HL-60/S4 treated with phorbol 12-myristate 13-acetate at 8.2 ng/mL for 4 days and 3 days (cell line): ENCODE data around the gene CPA3.

Source experiments
- in situ Hi-C: fragments of 300-500 bp; cut with MboI; formaldehyde crosslinking; loops from 2 replicates; pipeline ENCODE4 v1.15.0; 2022; ENCODE audit warnings: low sequenced_read_pairs

The CPA3 gene

DNA sequence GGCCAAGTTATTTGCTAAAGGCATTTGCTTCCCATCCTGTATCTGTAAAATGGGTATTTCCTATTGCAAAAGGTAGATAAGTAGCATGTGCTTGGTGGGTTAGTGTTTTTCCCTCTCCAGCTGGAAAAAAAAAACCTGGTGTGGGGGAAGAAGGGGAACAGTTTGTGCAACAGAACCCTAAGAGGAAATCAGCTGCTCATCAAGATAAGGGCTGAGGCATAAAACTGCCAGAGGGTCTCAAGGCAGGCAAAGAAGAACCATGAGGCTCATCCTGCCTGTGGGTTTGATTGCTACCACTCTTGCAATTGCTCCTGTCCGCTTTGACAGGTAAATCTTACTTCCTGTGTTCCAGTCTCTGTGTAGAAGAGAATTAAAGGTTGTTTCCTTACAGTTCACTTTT is at the start of gene CPA3:
CPA3 (plus strand) TSS at position 248 of the 400 bp plus-strand sequence; CDS start at position 260, 12 bp downstream.
- in situ Hi-C loops, result no loop called here

- in situ Hi-C loops, result no loop called here
Observed at GRCh38 chr3:148815316-148816110, 49.6 kb upstream of the CPA3 start.

- in situ Hi-C loops, result no loop called here
Observed at GRCh38 chr3:148816427-148816826, 48.7 kb upstream of the CPA3 start.

DNA sequence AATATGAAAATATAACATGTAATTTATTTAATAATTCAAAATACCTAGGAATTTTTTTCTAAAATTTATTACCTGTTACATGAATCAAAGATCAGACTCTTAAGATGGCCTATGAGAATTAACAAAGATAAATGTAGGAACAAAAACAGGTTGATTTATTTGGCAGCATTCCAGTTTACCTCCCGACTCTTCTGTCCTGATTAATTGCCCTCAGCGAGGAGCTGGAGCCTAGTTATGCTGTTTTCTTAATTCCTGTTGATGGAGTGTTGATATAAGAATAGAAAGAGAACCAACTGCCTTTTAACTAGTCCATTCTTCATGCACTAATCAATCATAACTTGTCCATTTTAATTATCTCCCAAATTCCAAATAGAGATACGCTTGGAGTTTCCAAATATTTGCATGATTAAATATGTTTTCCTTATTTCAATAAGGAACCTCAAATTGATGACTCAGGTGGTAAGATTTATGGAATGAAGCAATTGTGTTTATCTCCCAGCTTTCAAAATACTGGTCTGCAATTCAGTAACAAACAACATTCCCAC is 48.0 kb upstream of the CPA3 start:
- in situ Hi-C loops, result no loop called here

GRCh38 chr3:148820361-148821245 is 44.5 kb upstream of the CPA3 start:
- in situ Hi-C loops, result no loop called here

DNA sequence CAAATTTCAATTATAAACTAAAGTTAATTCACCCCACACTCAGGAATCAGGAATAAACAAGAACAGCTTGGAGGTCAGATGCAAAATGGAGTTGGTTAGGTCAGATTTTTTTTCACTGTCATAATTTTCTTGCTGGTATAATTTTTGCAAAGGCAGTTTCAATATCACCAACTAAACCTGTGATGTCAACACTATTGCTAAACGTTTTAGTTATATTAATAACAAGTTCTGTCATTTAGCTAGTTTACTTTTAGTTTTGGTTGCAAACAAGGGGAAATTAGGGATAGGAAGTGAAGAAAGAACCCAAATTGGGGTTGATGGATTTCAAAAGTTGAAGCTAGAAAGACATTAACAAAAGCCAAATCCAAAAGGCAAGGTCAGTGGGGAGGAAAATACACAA is 42.1 kb upstream of the CPA3 start:
- in situ Hi-C loops, result no loop called here

- in situ Hi-C loops, result no loop called here
Observed at GRCh38 chr3:148825476-148825875, 39.6 kb upstream of the CPA3 start.

- in situ Hi-C loops, result no loop called here
Observed at GRCh38 chr3:148827585-148827984, 37.5 kb upstream of the CPA3 start, which contains the start of gene CPB1. TSS of gene CPB1 (plus strand) at chr3:148827811. CDS start at chr3:148827824, 13 bp downstream.

DNA sequence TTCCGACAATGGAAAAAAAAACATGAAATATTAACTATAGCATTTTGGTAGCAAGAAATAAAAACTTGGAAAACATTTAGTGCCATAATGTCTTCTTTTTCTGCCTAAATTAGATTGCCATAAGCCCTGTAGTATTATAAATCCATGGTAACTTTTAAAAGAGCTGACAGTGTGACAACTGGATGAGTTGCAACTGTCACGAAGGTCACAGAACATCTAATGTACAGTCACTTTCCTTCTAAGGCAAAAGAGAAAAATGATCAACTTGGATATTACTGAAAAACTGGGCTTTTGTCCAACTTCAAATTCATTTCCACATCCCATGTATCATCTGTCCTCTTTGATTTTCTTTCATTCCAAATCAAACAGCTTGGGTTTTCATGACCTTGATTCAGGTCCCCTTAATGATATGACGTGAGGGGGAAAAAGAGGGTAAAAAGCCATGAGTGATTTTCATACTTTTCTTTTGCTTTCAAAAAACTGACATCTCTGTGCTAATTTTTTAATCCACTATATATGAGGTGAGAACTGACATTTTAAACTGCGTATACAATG is 36.9 kb upstream of the CPA3 start:
- in situ Hi-C loops, result no loop called here

DNA sequence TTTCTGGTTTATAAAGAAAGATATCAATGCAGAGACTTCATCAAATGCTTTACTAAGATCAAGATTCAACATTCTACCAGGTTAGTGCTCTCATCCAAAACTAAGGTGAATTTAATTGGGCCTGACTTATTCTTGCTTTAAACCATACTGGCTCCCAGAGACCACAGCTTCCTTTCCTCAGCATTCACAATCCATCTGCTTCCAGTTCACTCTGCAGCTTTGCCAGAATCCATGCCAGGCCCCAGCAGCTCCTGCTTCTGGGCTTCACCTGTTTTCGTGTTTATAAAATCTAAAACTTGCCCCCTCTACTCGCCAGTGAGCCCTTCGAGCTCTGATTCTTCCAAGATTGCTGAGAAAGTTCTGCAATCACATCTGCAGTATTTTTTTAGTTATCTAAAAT is 35.2 kb upstream of the CPA3 start:
- in situ Hi-C loops, result no loop called here

- in situ Hi-C loops, result no loop called here
Observed at GRCh38 chr3:148833223-148833622, 31.9 kb upstream of the CPA3 start.

DNA sequence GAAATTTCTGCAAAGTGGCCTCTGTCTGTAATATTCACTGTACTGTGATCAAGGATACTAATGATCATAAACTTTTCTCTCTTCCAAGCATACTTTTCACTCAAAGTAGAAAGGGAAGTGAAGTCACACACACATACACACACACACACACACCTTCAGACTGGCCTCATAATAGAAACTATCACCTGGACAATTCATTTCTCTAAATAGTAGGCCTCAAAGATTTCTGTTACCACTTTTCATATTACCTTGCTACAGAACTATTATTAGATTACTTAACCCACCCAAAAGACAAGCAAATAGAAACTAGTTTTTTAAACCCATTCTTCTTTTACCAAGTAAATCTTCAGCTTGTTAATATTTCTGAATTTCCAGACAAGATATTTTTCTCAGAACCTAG is 25.3 kb upstream of the CPA3 start:
- in situ Hi-C loops, result no loop called here

DNA sequence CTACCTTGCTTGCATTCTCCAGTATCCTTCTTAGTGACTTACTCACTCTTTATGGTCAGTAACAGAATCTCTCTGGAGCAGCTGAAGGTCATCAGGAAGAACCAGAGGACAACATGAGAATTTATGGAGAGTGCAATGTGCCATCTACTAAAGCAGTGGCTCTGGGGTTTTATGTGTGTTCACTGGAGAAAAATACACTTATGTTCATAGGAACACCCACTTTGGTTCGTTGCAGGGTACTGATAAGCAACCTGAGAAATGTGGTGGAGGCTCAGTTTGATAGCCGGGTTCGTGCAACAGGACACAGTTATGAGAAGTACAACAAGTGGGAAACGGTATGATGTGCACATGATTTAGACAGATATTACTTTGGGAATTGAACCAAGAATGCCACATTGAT is 24.6 kb upstream of the CPA3 start:
- in situ Hi-C loops, result no loop called here

- in situ Hi-C loops, result no loop called here
Observed at GRCh38 chr3:148845756-148846395, 19.2 kb upstream of the CPA3 start.

- in situ Hi-C loops, result no loop called here
Observed at GRCh38 chr3:148847351-148847750, 17.7 kb upstream of the CPA3 start.

DNA sequence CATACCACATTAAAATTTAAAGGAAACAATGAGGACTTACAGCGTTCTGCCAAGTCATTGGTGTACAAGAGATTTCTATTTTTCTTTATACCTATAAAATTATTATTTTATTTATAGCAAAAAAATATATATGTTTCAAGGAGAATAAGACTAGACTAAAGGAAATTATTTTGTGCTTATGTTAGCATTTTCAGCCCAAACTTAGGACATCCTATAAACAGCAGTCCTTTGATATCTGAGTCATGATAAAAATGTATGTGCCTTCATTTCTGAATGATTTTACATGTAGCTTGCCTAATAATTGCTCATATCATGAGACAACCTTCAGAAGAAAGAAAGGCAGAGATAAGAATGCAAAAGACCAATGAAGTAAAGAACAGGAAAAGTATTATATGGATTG is 16.7 kb upstream of the CPA3 start:
- in situ Hi-C loops, result no loop called here

GRCh38 chr3:148852271-148852992 is 12.7 kb upstream of the CPA3 start:
- in situ Hi-C loops, result no loop called here

- in situ Hi-C loops, result no loop called here
Observed at GRCh38 chr3:148853076-148853475, 12.0 kb upstream of the CPA3 start.

GRCh38 chr3:148854061-148854460 is 11.0 kb upstream of the CPA3 start:
- in situ Hi-C loops, result no loop called here

DNA sequence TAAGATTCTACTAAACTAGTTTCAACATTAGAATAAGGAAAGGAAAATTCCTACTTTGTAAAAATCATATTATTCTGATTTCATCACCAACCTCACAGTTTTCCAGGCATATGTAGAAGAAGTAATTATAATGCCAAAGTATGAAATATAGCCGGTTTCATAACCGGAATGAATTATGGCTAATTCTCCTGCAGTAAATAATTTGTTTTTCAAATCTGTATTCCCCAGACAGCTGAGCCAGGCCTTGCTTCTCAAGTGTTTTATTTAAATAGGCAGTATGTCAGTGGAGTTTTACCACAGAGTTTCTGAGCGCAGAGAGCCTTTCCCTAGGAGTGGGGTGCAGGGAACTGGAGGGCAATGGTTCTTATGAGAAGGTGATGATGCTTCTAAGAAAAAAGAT is 8.7 kb upstream of the CPA3 start:
- in situ Hi-C loops, result no loop called here
